GM21717 (cell line): ENCODE data around the gene ARL13A.
"Not testable (repeated sequence)": the region's sequence is repeated elsewhere in the genome, so short reads cannot be mapped to it uniquely, and the experiment has no call there.

Experiments used
- ATAC-seq: cut with Tn5 transposase; IDR thresholded peaks from one replicate; pipeline ENCODE4 v1.9.1; 2021; ENCODE audit warnings: mild to moderate bottlenecking, moderate library complexity; ENCODE audit not compliant: unreplicated experiment

Gene ARL13A

DNA sequence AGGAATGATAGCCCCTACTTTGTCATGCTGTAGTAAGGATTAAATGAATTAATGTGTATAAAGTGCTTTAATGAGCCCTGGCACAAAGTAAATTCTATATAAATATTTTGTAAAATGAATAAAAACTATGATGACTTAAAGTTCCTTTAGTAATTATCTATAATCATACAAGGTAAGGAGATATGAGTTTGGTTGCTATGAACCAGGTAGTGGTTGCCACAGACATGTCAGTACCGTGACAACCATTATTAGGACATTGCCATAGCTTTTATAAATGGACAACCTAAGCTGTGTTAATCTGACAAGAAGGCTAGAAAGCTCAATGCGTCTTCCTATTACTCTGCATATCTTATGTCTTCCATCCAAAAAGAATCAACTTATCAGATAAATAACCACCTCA lies at the start of gene ARL13A:
Gene ARL13A (plus strand): TSS at position 301 of the 400 bp plus-strand sequence. CDS start 3,982 bp downstream, outside the sequence.
- no peak for ATAC-seq

DNA sequence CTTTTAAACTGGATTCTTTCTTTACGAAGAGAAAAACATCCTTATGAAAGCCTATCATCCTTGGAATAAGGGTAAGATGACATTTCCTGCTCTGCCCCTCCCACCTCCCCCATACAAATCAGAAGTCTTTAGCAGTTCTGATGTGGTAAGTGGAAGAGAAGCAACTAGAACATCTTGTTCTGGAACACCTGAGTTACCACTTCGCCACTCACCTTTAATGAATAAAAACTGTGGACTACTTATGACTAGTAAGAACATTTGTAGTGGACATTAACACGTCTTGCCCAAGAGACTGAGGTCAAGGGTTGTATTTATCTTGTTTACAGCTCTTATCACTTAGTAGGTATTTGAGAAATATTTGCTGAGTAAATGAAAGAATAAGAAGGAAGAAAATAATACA lies 45.1 kb upstream of the ARL13A start:
- ATAC-seq = no peak

DNA sequence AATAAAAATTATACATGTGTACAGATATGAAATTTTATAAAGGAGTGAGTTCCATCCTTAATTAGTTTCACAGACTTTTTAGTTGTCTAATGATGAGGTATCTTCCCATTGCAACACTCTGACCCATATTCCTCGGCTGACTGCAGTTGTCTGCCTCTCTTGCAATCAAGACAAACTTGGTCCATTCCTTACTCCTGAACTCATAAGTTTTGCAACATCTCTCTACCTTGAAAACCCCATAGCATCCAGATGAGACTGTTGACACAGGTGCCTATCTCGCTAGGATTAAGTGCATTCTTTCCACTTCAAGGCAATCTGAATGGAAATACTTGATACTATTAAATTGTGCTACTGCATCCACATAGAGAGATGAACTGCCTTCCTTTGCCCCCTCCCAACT lies 43.1 kb upstream of the ARL13A start:
- ATAC-seq = no peak

DNA sequence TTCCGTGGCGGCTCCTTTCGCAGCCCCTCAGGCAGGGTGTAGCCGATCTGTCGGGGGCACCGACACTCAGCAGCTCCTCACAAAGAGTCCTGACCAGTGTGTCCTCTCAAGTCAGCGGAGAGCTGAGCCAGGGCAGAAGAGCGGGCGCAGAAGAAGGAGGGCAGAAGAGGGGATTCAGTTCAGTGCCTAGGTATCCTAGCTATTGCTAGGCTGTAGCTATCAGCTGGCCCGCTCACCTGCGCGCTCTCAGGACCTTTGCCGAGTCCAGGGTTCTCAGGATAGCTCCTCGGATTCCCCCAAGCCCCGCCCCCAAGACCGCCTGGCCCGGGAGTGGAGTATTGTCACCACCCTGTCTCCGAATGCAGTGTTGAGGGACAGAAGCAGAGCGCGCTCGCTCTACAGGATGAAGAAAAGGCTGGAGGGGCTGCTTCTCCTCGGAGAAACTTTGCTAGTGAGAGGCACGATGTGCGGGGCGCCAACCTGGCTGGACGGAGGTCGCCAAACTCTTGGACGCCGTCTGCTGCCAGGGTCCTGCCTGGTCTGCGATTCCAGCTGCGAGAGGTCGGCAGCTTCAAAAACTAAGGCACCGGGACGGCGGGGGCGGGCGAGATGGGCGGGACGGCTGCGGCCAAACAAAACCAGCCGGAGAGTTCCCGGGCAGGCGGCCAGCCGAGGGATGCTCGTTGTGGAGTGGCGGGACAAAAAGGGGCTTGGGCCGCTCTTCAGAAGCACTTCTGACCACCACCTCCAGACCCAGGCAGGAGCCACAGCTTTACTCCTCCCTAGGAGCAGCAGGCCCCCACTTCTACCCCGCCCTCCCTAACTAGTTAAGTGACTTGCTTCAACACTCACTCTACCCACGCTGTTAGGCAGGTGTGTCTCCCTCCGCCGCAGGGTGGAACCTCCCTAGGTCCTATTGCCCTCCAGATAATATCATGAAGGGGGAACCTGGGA lies 40.6 kb upstream of the ARL13A start, which contains the start of gene XKRX:
Gene XKRX (minus strand): TSS at position 258 of the 954 bp plus-strand sequence. CDS start 613 bp downstream, outside the sequence.
- peak; percentile 65 for ATAC-seq

DNA sequence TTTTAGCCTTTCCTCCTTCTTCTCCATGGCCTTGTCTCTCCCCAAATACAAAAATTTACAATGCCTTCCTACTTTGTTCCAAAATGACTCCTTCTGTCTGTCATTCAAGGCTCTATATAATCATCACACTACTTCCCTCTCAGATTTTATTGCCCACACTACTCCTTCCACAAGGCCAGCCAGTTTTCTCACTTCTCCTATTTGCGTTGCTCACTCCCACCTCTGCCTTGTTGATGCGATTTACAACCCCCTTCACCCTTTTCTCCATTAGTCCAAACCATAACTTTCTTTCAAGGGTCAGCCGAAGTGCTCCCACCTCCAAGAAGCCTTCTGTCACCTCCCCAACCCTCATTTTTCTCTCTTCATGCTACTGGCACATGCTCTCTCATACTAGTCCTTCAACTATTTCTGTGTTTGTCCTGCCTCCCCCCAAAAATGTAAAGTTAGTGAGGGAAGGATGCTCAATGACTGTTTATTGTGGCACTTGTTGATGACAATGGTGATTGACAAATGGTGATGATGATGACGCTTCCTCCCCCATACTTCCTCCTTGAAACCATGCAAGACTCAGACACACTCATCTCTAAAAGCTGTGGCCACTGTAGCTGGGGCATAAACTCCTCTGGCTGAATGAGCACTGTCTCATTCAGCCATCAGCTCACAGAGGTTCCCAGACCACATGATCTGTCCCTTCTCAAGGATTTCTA lies 38.1 kb upstream of the ARL13A start:
- ATAC-seq = peak; percentile 64

DNA sequence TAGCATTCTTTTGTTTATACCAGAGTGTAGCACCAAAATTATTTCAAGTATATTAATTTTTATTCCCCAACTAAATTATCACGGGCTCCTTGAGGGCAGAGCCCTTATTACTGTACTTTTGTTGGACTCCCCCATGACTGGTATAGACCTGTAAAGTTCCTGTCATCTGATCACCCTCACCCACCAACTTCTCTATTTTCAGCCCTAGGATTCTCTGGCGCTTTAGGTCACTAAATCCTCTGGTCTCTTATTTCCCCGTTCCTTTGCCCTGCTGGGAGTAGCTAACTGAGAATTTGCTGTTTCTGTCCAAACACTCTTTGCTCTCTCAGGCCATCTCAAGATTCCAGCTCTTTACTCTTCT lies 37.6 kb upstream of the ARL13A start:
- ATAC-seq = peak; percentile 14

DNA sequence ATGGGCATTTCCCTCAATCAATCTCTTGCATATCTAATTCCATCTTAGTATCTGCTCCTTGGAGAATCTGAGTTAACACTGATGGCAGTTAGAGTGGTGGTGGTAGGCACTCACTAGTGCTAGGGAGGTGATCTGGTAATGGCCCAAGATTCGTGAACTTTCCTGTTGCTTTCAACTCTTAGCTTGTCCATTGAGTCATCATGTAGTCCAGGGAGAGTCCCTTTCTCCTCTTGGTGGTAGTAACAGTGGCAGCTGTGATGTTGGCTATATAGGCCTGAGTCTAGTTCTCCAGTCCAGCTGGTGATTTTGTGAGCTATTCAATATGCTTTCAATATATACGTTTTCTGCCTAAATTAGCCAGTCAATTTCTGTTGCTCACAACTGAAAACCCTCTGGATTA lies 33.7 kb upstream of the ARL13A start:
- ATAC-seq = no peak

DNA sequence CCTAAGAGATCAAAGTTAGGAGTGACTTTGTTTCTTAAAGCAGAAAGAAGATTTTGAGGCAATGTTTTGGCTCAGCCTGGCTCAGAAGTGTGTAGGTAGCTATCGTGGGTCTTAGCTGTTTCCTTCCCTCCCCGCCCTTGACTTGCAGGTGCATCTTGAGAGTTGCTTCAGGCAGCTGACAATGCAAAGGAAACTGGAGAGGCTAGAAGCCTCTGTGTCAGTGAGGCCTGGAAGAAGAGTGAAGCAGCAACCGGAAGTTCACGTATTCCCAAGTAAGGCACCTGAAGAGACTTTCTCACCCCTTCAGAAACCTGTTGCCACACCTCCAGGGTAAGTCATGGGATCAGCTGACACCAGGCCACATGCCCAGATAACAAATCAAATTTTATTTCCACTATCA lies 30.2 kb upstream of the ARL13A start:
- no peak for ATAC-seq

DNA sequence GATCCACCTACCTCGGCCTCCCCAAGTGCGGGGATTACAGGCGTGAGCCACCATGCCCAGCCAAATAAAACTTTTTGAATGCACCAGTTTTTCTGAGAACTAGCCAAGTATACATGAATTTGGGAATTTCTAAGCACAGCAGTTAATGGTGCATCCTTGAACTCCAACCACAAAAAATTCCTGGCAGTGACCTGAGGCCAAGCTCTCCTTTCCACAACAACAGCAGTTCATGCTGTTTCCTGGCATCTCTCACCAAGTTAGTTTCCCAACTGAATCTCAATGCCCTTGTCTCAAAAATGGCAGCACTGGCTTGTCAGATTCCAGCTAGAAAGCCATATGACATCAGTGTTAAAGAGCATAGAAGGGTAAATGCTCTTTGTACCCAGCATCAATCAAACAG lies 24.9 kb upstream of the ARL13A start:
- no peak for ATAC-seq

DNA sequence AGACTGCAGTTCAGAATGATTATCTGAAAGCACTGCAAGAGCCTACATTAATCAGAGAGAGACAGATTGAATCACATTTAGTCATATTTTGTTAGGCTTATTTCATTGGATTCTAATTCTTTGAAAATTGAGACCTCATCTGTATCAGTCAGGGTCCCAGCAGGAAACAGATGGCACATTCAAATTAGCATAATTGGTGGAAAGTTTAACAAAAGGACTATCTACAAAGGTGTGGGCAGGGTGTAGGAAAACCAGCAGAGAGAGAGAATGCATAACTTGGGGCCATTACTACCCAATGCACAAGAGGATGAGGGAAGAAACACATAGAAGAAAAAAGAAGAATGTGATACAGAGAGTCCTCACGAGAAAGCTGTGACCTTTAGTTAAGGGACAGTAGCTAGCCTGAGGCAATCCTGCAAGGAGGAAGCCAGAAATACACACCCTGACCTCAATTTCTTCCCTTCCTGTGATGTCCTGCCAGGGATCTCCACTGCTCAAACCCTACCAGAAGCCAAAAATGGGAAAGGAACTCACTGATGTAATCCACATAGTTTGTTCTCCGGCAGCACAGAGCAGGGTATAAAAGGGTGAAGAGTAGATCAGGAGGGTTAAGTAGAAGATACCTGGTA lies 23.1 kb upstream of the ARL13A start:
- ATAC-seq = no peak

DNA sequence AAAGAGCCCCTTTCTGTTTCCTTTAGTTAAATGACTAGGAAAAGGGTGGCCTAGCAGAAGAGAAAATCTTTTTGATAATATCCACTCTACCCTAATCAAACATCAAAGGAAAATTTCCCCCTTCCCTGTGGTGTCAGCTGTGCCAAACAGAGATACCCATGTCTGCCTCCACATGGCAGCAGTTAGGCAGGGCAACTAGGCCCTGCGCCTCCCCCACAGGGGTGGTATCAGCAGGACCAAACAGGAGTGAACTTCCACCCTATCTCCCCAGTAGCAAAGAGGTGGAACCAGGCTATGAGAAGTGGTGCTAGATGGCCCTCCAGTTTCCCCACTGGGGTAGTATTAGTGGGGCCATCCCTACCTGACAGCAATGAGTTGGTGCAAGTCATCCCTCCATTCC lies 21.0 kb upstream of the ARL13A start:
- no peak for ATAC-seq

DNA sequence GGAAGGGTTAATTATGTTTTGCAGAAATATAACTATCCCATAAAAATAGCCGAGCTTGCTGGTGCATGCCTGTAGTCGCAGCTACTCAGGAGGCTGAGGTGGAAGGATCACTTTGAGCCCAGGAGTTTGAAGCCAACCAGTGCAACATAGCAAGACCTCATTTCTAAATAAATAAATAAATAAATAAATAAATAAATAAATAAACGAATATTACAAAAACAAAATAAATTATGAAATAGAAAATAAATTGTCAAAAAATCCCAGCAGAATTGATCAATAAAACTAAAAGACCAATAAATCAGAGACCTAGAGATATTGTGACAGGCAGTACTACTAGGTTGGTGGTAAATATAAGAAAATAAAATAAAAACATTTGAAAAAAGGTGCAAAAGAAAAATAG lies 6.7 kb upstream of the ARL13A start:
- ATAC-seq = no peak

DNA sequence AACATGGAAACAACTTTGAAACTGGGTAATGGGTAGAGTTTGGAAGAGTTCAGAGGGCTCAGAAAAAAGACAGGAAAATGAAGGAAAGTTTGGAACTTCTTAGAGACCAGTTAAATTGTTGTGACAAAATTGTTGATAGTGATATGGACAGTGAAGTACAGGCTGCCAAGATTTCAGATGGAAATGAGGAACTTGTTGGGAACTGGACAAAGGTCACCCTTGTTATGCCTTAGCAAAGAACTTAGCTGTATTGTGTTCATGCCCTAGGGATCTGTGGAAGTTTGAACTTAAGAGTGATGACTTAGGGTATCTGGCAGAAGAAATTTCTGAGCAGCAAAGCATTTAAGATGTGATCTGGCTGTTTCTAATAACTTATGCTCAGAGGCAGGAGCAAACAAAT lies 5.1 kb upstream of the ARL13A start:
- ATAC-seq = no peak

DNA sequence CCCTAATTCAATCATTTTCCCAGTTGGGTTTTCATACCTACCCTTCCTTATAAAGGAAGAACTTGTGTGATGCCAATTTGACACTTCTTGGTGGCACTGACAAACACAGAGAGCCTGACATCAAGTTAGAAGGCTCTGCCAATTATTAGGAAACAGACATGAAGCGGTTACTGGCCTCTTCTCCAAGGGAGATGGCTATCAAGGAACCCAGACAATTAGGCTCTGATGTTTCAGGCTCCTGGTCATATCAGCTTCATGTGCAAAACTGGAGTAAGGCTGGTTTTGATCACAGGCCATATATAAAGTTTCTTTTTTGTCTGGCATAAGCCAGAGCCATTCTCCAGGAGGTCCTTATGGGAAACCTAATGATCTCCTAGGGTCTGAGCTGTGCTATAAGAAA lies 428 bp downstream of the ARL13A start:
- ATAC-seq = no peak

DNA sequence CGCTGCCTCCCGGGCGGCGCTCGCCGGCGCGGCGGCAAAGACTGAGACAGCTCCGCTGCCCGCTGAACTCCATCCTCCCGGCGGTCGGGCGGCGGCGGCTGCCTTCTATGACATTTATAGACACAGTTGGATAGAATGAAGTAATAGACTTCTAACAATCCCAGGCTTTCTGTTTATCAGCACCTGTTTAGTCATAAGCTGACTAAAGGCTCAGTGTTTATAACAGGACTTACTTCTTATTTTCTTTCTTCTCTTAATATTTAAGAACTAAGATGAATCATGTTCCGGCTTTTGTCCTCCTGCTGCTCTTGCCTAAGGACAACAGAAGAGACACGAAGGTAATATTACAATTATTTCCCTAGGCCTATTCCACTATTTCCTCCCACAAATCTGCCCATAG lies 3.9 kb downstream of the ARL13A start:
- ATAC-seq = no peak

DNA sequence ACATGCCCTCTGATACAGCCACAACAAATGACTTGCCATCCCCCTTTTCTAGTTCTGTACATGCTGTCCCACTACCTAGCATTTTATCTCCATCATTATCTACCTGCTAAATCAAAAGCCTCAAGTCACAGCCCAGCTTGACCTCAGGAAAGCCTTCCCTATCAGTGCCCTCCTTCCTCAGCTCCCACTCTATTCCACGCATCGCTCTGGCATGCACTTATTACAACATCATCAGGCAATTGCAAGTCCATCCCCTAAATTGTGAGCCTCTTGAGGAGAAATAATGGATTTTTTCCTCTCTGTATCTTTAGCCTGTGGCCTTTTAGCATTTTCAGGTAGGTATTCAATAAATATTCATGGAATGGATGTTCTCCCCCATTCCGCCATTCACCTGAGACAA lies 5.7 kb downstream of the ARL13A start:
- no peak for ATAC-seq

DNA sequence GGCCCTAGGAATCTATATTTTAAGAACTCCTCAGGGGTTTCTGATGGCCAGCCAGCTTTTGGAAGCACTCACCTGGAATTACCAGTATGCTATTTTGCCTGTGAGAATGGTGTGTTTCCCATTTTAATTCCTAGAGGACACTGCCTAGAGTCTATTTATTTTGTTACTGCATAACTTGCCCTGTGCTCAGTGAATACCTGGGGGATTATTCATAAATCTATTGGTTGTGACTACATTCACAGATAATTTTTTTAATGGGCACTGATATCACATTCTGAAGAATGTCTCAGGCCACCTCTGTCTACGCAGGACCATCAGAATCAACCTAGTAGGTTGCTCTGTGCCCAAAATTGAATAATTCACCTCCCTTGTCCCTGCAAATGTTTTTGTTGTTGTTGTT lies 6.7 kb downstream of the ARL13A start:
- ATAC-seq = no peak

DNA sequence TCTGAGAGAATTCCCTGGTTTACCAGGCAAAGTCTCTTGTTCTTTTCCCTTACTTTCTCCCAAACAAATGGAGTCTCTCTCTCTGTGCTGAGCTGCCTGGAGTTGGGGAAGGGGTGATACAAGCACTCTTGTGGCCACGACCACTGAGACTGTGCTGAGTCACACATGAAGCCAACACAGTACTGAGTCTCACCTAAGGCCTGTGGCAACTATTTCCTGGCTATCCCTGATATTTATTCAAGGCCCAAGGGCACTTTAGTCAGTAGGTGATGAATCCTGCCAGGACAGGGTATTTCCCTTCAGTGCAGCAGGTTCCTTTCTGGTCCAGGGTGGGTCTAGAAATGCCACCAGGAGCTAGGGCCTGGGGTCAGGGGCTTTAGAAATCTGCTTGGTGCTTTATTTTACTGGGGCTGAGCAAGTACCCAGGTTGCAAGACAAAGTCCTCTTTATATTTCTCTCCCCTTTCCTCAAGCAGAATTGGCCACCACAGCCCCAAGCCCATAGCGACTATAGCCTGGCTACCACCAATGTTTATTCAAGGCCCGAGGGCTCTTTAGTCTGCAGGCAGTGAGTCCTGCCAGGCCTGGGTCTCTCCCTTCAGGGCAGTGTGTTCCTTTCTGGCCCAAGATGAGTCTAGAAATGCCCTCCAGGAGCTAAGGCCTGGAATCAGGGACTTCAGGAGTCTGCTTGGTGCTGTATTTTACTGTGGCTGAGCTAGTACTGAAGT lies 10.5 kb downstream of the ARL13A start:
- no peak for ATAC-seq

DNA sequence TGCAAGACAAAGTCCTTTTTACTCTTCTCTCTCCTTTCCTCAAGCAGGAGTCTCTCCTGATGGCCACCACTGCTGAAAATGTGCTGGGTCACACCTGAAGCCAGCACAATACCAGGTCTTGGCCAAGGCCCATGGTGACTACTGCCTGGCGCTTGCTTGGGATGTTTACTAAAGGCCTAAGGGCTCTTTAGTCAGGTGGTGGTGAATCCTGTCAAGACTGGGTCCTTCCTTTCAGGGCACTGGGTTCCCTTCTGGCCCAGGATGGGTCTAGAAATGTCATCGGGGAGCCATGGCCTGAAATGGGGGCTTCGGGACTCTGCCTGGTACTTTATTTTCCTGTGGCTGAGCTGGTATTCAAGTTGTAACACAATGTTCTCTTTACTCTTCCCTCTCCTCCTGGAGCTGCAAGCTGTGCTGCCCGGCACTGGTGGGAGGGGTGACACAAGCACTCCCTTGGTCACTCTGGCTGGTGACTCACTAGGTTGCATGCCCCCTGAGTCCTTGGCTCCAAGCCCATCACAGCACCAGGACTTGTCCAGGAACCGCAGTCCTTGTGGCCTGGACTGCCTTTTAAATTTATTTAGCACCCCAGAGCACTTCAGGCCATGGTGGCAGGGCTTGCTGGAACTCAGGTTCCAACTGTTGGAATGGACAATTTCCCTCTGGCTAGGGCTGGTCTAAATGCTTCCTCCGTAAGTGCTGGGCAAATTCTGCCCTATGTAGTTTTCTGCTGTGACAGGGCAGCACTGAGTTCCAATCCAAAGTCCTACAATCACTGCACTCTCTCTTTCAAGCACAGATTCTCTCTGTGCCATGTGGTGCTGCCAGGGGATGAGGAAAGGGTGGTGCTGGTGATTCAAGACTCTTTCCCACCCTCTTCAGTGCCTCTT lies 11.3 kb downstream of the ARL13A start:
- ATAC-seq = no peak

DNA sequence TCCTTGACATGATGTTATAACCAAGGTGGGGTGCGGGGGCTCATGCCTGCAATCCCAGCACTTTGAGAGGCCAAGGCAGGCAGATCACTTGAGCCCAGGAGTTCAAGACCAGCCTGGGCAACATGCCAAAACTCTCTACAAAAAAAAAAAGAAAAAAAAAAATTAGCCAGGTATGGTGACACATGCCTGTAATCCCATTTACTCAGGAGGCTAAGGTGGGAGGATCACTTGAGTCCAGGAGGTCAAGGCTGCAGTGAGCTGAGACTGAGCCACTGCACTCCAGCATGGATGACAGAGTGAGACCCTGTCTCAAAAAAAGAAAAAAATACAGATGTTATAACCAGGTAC lies 12.0 kb downstream of the ARL13A start:
- not testable (repeated sequence) for ATAC-seq
